Ascending aorta (tissue), 2 donors: ENCODE data around the gene HSPA2. TPM values are rescaled to one million over a fixed set of nuclear protein-coding genes. Genes with fewer than 3 reads are reported as not detected.

Experiments
- DNase-seq, 2 donors: peaks; one replicate each; pipeline ENCODE4 v3.0.0-alpha.2; 2019; ENCODE audit warnings: low spot score in 2 of 2
- H3K27ac ChIP-seq, 2 donors: fragments of 200-600 bp; sonication (generic); one replicate each; pipeline ENCODE4 v1.5.1; 2016 to 2017; ENCODE audit warnings: mild to moderate bottlenecking in 1 of 2
- H3K27me3 ChIP-seq: fragments of 200-600 bp; sonication (generic); one replicate; pipeline ENCODE4 v1.5.1; 2017
- H3K36me3 ChIP-seq, 2 donors: fragments of 200-600 bp; sonication (generic); one replicate each; pipeline ENCODE4 v1.5.1; 2016
- H3K4me1 ChIP-seq, 2 donors: fragments of 200-600 bp; sonication (generic); one replicate each; pipeline ENCODE4 v1.5.1; 2016 to 2017; ENCODE audit warnings: mild to moderate bottlenecking in 1 of 2
- H3K4me3 ChIP-seq, 2 donors: fragments of 200-600 bp; sonication (generic); one replicate each; pipeline ENCODE4 v1.5.1; 2016 to 2017; ENCODE audit warnings: mild to moderate bottlenecking in 1 of 2
- H3K9me3 ChIP-seq, 2 donors: fragments of 200-600 bp; sonication (generic); one replicate each; pipeline ENCODE4 v1.5.1; 2016
- CTCF ChIP-seq, 3 experiments: fragments of 200-600 bp in 2 of 3; fragments of 450-650 bp in 1 of 3; sonication (generic) in 2 of 3; IDR thresholded peaks; one replicate each; pipeline ENCODE4 v1.5.1; 2016 to 2019; ENCODE audit warnings: antibody characterized with exemption in 3 of 3, mild to moderate bottlenecking in 1 of 3, moderate library complexity in 1 of 3
- intact Hi-C: fragments of 100-400 bp; cut with DNase I; formaldehyde crosslinking; loops from one replicate; pipeline ENCODE4 v1.15.1; 2023
- total RNA-seq: library from RNA; depleted of rRNA; stranded (reverse); fragments of >200 nt; gene quantifications from one replicate; pipeline ENCODE4 v1.1.0, GENCODE V29; 2016

HSPA2 gene
- total RNA-seq, 1 donor from 2014 or later: 22.9 TPM

- H3K27ac ChIP-seq: no peak overlapping the region
- H3K4me3 ChIP-seq: no peak overlapping the region
- H3K27me3 ChIP-seq: no peaks in the 10 kb centered on the region
- no peaks in the 10 kb centered on the region for H3K9me3 ChIP-seq
- intact Hi-C loops: loop anchor here (2.0 to 10.0 kb wide), 2 partner anchors 55 to 855 kb away; partner anchors contain the start of gene WDR89
- H3K36me3 ChIP-seq: peaks cover 0 to 3% of the 10 kb centered on the region in 2 donors
- peaks cover 13 to 26% of the 10 kb centered on the region in 2 donors for H3K4me1 ChIP-seq
- no peak for DNase-seq
- TF ChIP-seq CTCF (IDR thresholded peaks at IDR 0.05): no peak
These were observed 40.5 kb upstream of the HSPA2 start for GRCh38 chr14:64500088-64500487.

- H3K36me3 ChIP-seq: no peaks in the 10 kb centered on the region
- peak overlapping the region; percentile 91 to 94 for H3K4me3 ChIP-seq
- peak in 1 of 3 experiments; percentile 7 for TF ChIP-seq CTCF (IDR thresholded peaks at IDR 0.05)
- H3K4me1 ChIP-seq: peaks cover 13 to 35% of the 10 kb centered on the region in 2 donors
- no peaks in the 10 kb centered on the region for H3K27me3 ChIP-seq
- DNase-seq: peak in 1 of 2 donors; percentile 82
- intact Hi-C loops: loop anchor here (2.0 to 10.0 kb wide), 2 partner anchors 57 to 857 kb away; partner anchors contain the start of gene WDR89
- H3K27ac ChIP-seq: peak overlapping the region; percentile 99
- H3K9me3 ChIP-seq: no peaks in the 10 kb centered on the region
These were observed 39.0 kb upstream of the HSPA2 start for GRCh38 chr14:64501411-64502171.

GRCh38 chr14:64502456-64502855 is 38.1 kb upstream of the HSPA2 start:
- peak overlapping the region; percentile 91 to 94 for H3K4me3 ChIP-seq
- no peaks in the 10 kb centered on the region for H3K36me3 ChIP-seq
- peaks cover 13 to 43% of the 10 kb centered on the region in 2 donors for H3K4me1 ChIP-seq
- intact Hi-C loops: loop anchor here (10.0 kb wide), 1 partner anchor 858 kb away; the partner anchor contains the start of gene WDR89
- H3K27me3 ChIP-seq: no peaks in the 10 kb centered on the region
- peak overlapping the region; percentile 99 for H3K27ac ChIP-seq
- TF ChIP-seq CTCF (IDR thresholded peaks at IDR 0.05): no peak
- no peaks in the 10 kb centered on the region for H3K9me3 ChIP-seq
- DNase-seq: no peak

GRCh38 chr14:64502887-64503433 is 37.6 kb upstream of the HSPA2 start:
- no peaks in the 10 kb centered on the region for H3K27me3 ChIP-seq
- H3K27ac ChIP-seq: peak overlapping the region; percentile 99
- intact Hi-C loops: loop anchor here (1.0 to 10.0 kb wide), 2 partner anchors 37 to 858 kb away; partner anchors contain the start of genes HSPA2 and WDR89
- no peaks in the 10 kb centered on the region for H3K9me3 ChIP-seq
- no peak for DNase-seq
- no peak for TF ChIP-seq CTCF (IDR thresholded peaks at IDR 0.05)
- peaks cover 13 to 44% of the 10 kb centered on the region in 2 donors for H3K4me1 ChIP-seq
- no peaks in the 10 kb centered on the region for H3K36me3 ChIP-seq
- H3K4me3 ChIP-seq: peak overlapping the region; percentile 91 to 94

GRCh38 chr14:64503434-64504309 is 36.9 kb upstream of the HSPA2 start, which contains the start of gene ZBTB25:
ZBTB25 (minus strand) TSS chr14:64503838; CDS start chr14:64490533, 13,305 bp downstream.
- Histone ChIP-seq H3K36me3 (no peaks in the 10 kb centered on the region), H3K27me3 (no peaks in the 10 kb centered on the region), H3K4me3 (peak within 1 kb of the TSS; percentile 91 to 94), H3K9me3 (no peaks in the 10 kb centered on the region), H3K27ac (peak within 1 kb of the TSS; percentile 99), H3K4me1 (peaks cover 13 to 44% of the 10 kb centered on the region in 2 donors)
- TF ChIP-seq CTCF (IDR thresholded peaks at IDR 0.05): no peak
- peak; percentile 86 to 96 for DNase-seq
- intact Hi-C loops: loop anchor here (1.0 to 10.0 kb wide), 3 partner anchors 37 to 859 kb away; partner anchors contain the start of genes HSPA2, MTHFD1 and WDR89
